Peyer's patch (tissue), 4 donors: ENCODE data around the gene GPR108. TPM values are rescaled to one million over a fixed set of nuclear protein-coding genes. Genes with fewer than 3 reads are reported as not detected.
"Not testable (repeated sequence)": the region's sequence is repeated elsewhere in the genome, so short reads cannot be mapped to it uniquely, and the experiment has no call there.

ENCODE experiments used
- DNase-seq, 3 donors: peaks; one replicate each; pipeline ENCODE4 v3.0.0-alpha.2; 2017 to 2019
- H3K27ac ChIP-seq, 4 donors: fragments of 200-600 bp; sonication (generic); one replicate each; pipeline ENCODE4 v1.5.1; 2016 to 2019
- H3K27me3 ChIP-seq, 2 donors: fragments of 200-600 bp; sonication (generic); one replicate each; pipeline ENCODE4 v1.5.1; 2019
- H3K36me3 ChIP-seq, 3 donors: fragments of 200-600 bp; sonication (generic); one replicate each; pipeline ENCODE4 v1.5.1; 2016 to 2019
- H3K4me1 ChIP-seq, 4 donors: fragments of 200-600 bp; sonication (generic); one replicate each; pipeline ENCODE4 v1.5.1; 2016 to 2019
- H3K4me3 ChIP-seq, 4 donors: fragments of 200-600 bp; sonication (generic); 1 replicate in 3 of 4; 2 replicates in 1 of 4; pipeline ENCODE4 v1.5.1; 2016 to 2019; ENCODE audit warnings: mild to moderate bottlenecking in 1 of 4
- H3K9me3 ChIP-seq, 4 donors: fragments of 200-600 bp; sonication (generic); one replicate each; pipeline ENCODE4 v1.5.1; 2016 to 2019; ENCODE audit warnings: mild to moderate bottlenecking in 1 of 4
- CTCF ChIP-seq, 6 experiments: fragments of 450-650 bp in 4 of 6; fragments of 200-600 bp in 2 of 6; sonication (generic) in 1 of 6; IDR thresholded peaks; one replicate each; pipeline ENCODE4 v1.5.1; 2017 to 2019; ENCODE audit warnings: antibody characterized with exemption in 6 of 6, mild to moderate bottlenecking in 3 of 6, moderate library complexity in 1 of 6
- POLR2A ChIP-seq, 2 donors: fragments of 450-650 bp; IDR thresholded peaks; one replicate each; pipeline ENCODE4 v1.5.1; 2017; ENCODE audit warnings: antibody characterized with exemption in 2 of 2, mild to moderate bottlenecking in 2 of 2, moderate library complexity in 2 of 2
- total RNA-seq, 4 donors: library from RNA; depleted of rRNA; stranded (reverse); fragments of >200 nt; gene quantifications; one replicate each; pipeline ENCODE4 v1.1.0, GENCODE V29; 2016

Gene GPR108
- 100 to 1,000 TPM in 1 of 4 donors, 10 to 100 TPM in 3; 54.5 to 133 (median 92.2) TPM for total RNA-seq

GRCh38 chr19:6737284-6737872 lies at the start of gene GPR108:
Gene GPR108, minus strand, starts transcription at chr19:6737580. Its CDS starts 4 bp downstream, at chr19:6737576.
- peaks cover 0 to 19% (median 0%) of the 10 kb centered on the region in 3 donors for H3K36me3 ChIP-seq
- no peaks in the 10 kb centered on the region for H3K9me3 ChIP-seq
- TF ChIP-seq POLR2A (IDR thresholded peaks at IDR 0.05) (peak; percentile 39 to 60), CTCF (IDR thresholded peaks at IDR 0.05) (no peak)
- peak within 1 kb of the TSS; percentile 67 to 93 (median 86) for H3K4me3 ChIP-seq
- H3K4me1 ChIP-seq, result peaks cover 0 to 36% (median 25%) of the 10 kb centered on the region in 4 donors
- peak within 1 kb of the TSS; percentile 93 to 97 (median 96) for H3K27ac ChIP-seq
- DNase-seq, result peak; percentile 99 to 100 (median 99)
- H3K27me3 ChIP-seq, result no peaks in the 10 kb centered on the region

- H3K27me3 ChIP-seq, result no peaks in the 10 kb centered on the region
- H3K27ac ChIP-seq, result no peak overlapping the region
- no peaks in the 10 kb centered on the region for H3K36me3 ChIP-seq
- no peak for TF ChIP-seq POLR2A (IDR thresholded peaks at IDR 0.05)
- TF ChIP-seq CTCF (IDR thresholded peaks at IDR 0.05), result no peak
- DNase-seq, result no peak
- H3K4me3 ChIP-seq, result no peak overlapping the region
- no peaks in the 10 kb centered on the region for H3K9me3 ChIP-seq
- H3K4me1 ChIP-seq, result peaks cover 0 to 11% (median 0%) of the 10 kb centered on the region in 4 donors
Observed at GRCh38 chr19:6779206-6779605, 41.8 kb upstream of the GPR108 start.

GRCh38 chr19:6778386-6778785 lies 41.0 kb upstream of the GPR108 start:
- Histone ChIP-seq H3K27ac (no peak overlapping the region), H3K27me3 (no peaks in the 10 kb centered on the region), H3K4me3 (no peak overlapping the region), H3K36me3 (no peaks in the 10 kb centered on the region), H3K4me1 (peaks cover 0 to 11% (median 0%) of the 10 kb centered on the region in 4 donors), H3K9me3 (no peaks in the 10 kb centered on the region)
- no peak for TF ChIP-seq POLR2A (IDR thresholded peaks at IDR 0.05)
- no peak for TF ChIP-seq CTCF (IDR thresholded peaks at IDR 0.05)
- no peak for DNase-seq

GRCh38 chr19:6777434-6777833 lies 40.1 kb upstream of the GPR108 start:
- Histone ChIP-seq H3K4me3 (no peak overlapping the region), H3K36me3 (no peaks in the 10 kb centered on the region), H3K27ac (no peak overlapping the region), H3K9me3 (no peaks in the 10 kb centered on the region), H3K27me3 (no peaks in the 10 kb centered on the region), H3K4me1 (peaks cover 0 to 11% (median 0%) of the 10 kb centered on the region in 4 donors)
- no peak for DNase-seq
- TF ChIP-seq CTCF (IDR thresholded peaks at IDR 0.05), result no peak
- no peak for TF ChIP-seq POLR2A (IDR thresholded peaks at IDR 0.05)

GRCh38 chr19:6776999-6777398 lies 39.6 kb upstream of the GPR108 start:
- DNase-seq, result no peak
- no peaks in the 10 kb centered on the region for H3K36me3 ChIP-seq
- no peak overlapping the region for H3K27ac ChIP-seq
- no peaks in the 10 kb centered on the region for H3K27me3 ChIP-seq
- no peaks in the 10 kb centered on the region for H3K9me3 ChIP-seq
- H3K4me1 ChIP-seq, result peaks cover 0 to 11% (median 0%) of the 10 kb centered on the region in 4 donors
- TF ChIP-seq CTCF (IDR thresholded peaks at IDR 0.05), result no peak
- TF ChIP-seq POLR2A (IDR thresholded peaks at IDR 0.05), result no peak
- H3K4me3 ChIP-seq, result no peak overlapping the region

- not testable (repeated sequence) for H3K36me3 ChIP-seq, H3K9me3 ChIP-seq, H3K27ac ChIP-seq, H3K4me3 ChIP-seq, H3K27me3 ChIP-seq, DNase-seq
- peaks cover 0 to 11% (median 0%) of the 10 kb centered on the region in 4 donors for H3K4me1 ChIP-seq
Observed at GRCh38 chr19:6776045-6776444, 38.7 kb upstream of the GPR108 start.
